ENCODE data around the gene ANAPC2.
A peak's percentile ranks its signal among the peaks of the same experiment; 100 is the strongest.

Gene ANAPC2

DNA sequence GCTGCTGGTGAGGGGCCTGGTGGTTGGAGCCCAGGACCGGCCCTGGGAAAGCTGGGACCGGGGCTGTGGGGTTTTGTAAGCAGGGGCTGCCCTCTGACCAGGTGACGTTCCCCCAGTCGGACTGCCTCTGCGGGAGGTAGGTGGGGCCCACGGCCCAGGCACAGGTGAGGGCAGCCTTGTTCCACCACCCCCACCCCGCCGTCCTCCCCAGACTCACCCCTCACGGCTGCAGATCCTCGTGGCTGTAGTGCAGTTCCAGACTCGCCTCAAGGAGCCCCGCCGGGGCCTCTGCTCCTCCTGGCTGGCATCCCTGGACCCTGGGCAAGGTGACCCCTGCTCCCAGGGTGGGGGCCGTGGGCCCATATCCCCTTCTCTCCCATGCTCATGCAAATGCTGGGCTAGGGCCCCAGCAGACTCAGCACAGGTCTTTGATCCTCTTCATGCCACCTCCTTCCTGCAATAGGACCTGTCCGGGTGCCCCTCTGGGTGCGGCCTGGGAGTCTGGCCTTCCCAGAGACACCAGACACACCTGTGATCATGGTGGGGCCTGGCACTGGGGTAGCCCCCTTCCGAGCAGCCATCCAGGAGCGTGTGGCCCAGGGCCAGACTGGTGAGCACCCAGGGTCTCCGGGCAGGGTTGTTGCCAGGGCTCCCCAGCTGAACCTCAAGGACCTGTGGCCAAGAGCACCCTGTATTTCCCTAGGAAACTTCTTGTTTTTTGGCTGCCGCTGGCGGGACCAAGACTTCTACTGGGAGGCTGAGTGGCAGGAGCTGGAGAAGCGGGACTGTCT, 27.0 kb upstream of the ANAPC2 start:
- no peak overlapping the region for H3K4ac ChIP-seq (ENCODE audit: low read depth in 1 of 2, low read length in 2 of 2)
- no peak overlapping the region for H2BK12ac ChIP-seq (ENCODE audit: low read length in 2 of 2)
- H3K79me1 ChIP-seq (replicated peaks; ENCODE audit: low read length, poor library complexity, severe bottlenecking), result peaks cover 3% of the 10 kb centered on the region
- H3K27ac ChIP-seq (ENCODE audit: low read length, poor library complexity, severe bottlenecking), result no peak overlapping the region
- no peaks in the 10 kb centered on the region for H3K9me3 ChIP-seq (ENCODE audit: control insufficient read depth, low read length)
- H4K91ac ChIP-seq (ENCODE audit: low read length), result no peak overlapping the region
- H3K14ac ChIP-seq (ENCODE audit: low read length in 2 of 2), result no peak overlapping the region
- H3K18ac ChIP-seq (ENCODE audit: low read depth in 1 of 2, low read length in 2 of 2), result no peak overlapping the region
- H2BK5ac ChIP-seq (ENCODE audit: low read depth, low read length, poor library complexity, severe bottlenecking), result no peak overlapping the region
- WGBS, result 97% methylated on average over 22 of the region's 22 CpGs
- H3K4me2 ChIP-seq (ENCODE audit: low read length, poor library complexity, severe bottlenecking), result no peak overlapping the region
- H3K4me1 ChIP-seq (ENCODE audit: control insufficient read depth, insufficient read depth, low read depth, low read length), result peaks cover 38% of the 10 kb centered on the region
- no peaks in the 10 kb centered on the region for H3K27me3 ChIP-seq (ENCODE audit: control insufficient read depth in 1 of 2, insufficient read depth in 1 of 2, low read length in 2 of 2)
- H2BK120ac ChIP-seq (ENCODE audit: low read depth, low read length), result no peak overlapping the region
- H2BK15ac ChIP-seq (ENCODE audit: low read depth, poor library complexity, severe bottlenecking), result no peak overlapping the region
- DNase-seq, result no peak
- H3K23ac ChIP-seq (ENCODE audit: low read length in 2 of 2), result no peak overlapping the region
- H2AK5ac ChIP-seq (ENCODE audit: low read length, severe bottlenecking), result no peak overlapping the region
- no peak overlapping the region for H4K8ac ChIP-seq (ENCODE audit: low read length)
- no peak overlapping the region for H3K9ac ChIP-seq (ENCODE audit: low read length)
- H2AFZ ChIP-seq (ENCODE audit: low read depth, low read length), result no peak overlapping the region
- peaks cover 5 to 69% of the 10 kb centered on the region in 2 experiments for H3K36me3 ChIP-seq (ENCODE audit: control insufficient read depth in 1 of 2, insufficient read depth in 2 of 2, low read depth in 1 of 2, low read length in 2 of 2)
- no peak overlapping the region for H3K4me3 ChIP-seq (ENCODE audit: insufficient read depth in 1 of 2, low read depth in 1 of 2, low read length in 2 of 2)

DNA sequence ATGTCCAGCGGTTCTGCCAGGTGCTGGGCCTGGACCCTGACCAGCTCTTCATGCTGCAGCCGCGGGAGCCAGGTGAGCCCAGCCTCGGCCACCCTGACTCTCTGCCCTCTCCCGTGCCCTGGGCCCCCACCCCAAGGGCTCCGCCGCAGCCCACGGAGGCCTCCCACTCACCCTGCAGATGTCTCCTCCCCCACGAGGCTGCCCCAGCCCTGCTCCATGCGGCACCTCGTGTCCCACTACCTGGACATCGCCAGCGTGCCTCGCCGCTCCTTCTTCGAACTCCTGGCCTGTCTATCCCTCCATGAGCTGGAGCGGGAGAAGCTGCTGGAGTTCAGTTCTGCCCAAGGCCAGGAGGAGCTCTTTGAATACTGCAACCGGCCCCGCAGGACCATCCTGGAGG, 26.3 kb upstream of the ANAPC2 start:
- H3K18ac ChIP-seq (ENCODE audit: low read depth in 1 of 2, low read length in 2 of 2), result no peak overlapping the region

DNA sequence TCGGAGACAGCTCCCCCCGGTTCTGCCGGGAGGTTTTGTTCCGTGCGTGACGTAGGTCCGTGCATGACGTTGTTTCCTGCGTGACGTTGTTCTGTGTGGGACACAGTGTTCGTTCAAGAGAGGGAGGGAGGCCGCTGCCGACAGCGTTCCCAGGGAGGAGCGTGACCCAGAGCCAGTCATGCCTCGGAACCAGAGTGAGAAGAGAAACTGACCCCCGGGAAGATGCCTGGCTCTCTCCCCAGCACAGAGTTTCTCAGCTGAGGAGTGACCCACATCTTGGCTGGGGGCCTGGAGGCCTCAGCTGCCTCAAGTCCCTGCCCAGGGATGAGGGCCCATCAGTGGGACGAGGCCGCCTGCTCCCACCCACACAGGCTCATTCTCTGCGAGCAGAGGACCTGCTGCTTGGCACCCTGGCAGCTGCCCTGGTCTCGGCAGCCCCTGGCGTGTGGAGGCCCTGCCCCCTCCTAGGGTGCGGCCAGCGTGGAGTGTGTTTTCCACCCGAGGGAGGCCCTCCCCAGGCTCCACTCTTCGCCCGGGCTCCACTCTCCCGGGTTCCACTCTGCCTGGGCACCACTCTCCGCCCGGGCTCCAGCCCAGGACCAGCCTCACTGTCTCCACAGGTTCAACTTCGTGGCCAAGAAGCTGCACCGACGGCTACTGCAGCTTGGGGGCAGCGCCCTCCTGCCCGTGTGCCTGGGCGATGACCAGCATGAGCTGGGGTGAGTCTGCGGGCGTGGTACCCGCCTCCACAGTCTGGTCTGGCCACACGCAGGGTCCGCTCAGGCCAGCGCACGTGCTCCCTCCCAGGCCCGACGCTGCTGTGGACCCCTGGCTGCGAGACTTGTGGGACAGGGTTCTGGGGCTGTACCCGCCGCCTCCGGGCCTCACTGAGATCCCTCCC, 25.1 kb upstream of the ANAPC2 start:
- peaks cover 23% of the 10 kb centered on the region for H3K4me1 ChIP-seq (ENCODE audit: control insufficient read depth, insufficient read depth, low read depth, low read length)
- no peak overlapping the region for H2BK15ac ChIP-seq (ENCODE audit: low read depth, poor library complexity, severe bottlenecking)
- no peak overlapping the region for H3K23ac ChIP-seq (ENCODE audit: low read length in 2 of 2)
- H3K4me3 ChIP-seq (ENCODE audit: insufficient read depth in 1 of 2, low read depth in 1 of 2, low read length in 2 of 2), result no peak overlapping the region
- no peak overlapping the region for H2BK12ac ChIP-seq (ENCODE audit: low read length in 2 of 2)
- no peak overlapping the region for H3K9ac ChIP-seq (ENCODE audit: low read length)
- no peaks in the 10 kb centered on the region for H3K27me3 ChIP-seq (ENCODE audit: control insufficient read depth in 1 of 2, insufficient read depth in 1 of 2, low read length in 2 of 2)
- no peak overlapping the region for H3K14ac ChIP-seq (ENCODE audit: low read length in 2 of 2)
- peaks cover 11 to 83% of the 10 kb centered on the region in 2 experiments for H3K36me3 ChIP-seq (ENCODE audit: control insufficient read depth in 1 of 2, insufficient read depth in 2 of 2, low read depth in 1 of 2, low read length in 2 of 2)
- no peak overlapping the region for H3K4ac ChIP-seq (ENCODE audit: low read depth in 1 of 2, low read length in 2 of 2)
- no peak overlapping the region for H3K4me2 ChIP-seq (ENCODE audit: low read length, poor library complexity, severe bottlenecking)
- H3K27ac ChIP-seq (ENCODE audit: low read length, poor library complexity, severe bottlenecking), result no peak overlapping the region
- H4K8ac ChIP-seq (ENCODE audit: low read length), result peak overlapping the region; percentile 10
- H2BK5ac ChIP-seq (ENCODE audit: low read depth, low read length, poor library complexity, severe bottlenecking), result no peak overlapping the region
- no peak overlapping the region for H2AK5ac ChIP-seq (ENCODE audit: low read length, severe bottlenecking)
- H2BK120ac ChIP-seq (ENCODE audit: low read depth, low read length), result no peak overlapping the region
- no peaks in the 10 kb centered on the region for H3K9me3 ChIP-seq (ENCODE audit: control insufficient read depth, low read length)
- no peak overlapping the region for H3K18ac ChIP-seq (ENCODE audit: low read depth in 1 of 2, low read length in 2 of 2)
- no peak overlapping the region for H2AFZ ChIP-seq (ENCODE audit: low read depth, low read length)
- no peak overlapping the region for H4K91ac ChIP-seq (ENCODE audit: low read length)
- no peak for DNase-seq
- peaks cover 7% of the 10 kb centered on the region for H3K79me1 ChIP-seq (replicated peaks; ENCODE audit: low read length, poor library complexity, severe bottlenecking)
- 96% methylated on average over 49 of the region's 49 CpGs for WGBS

More for the DNA sequence above, 26.3 kb upstream of the ANAPC2 start:
- Histone ChIP-seq H3K4me3 (ENCODE audit: insufficient read depth in 1 of 2, low read depth in 1 of 2, low read length in 2 of 2) (no peak overlapping the region), H2BK12ac (ENCODE audit: low read length in 2 of 2) (no peak overlapping the region), H3K9ac (ENCODE audit: low read length) (no peak overlapping the region), H3K36me3 (ENCODE audit: control insufficient read depth in 1 of 2, insufficient read depth in 2 of 2, low read depth in 1 of 2, low read length in 2 of 2) (peaks cover 5 to 70% of the 10 kb centered on the region in 2 experiments), H3K27me3 (ENCODE audit: control insufficient read depth in 1 of 2, insufficient read depth in 1 of 2, low read length in 2 of 2) (no peaks in the 10 kb centered on the region), H3K4ac (ENCODE audit: low read depth in 1 of 2, low read length in 2 of 2) (no peak overlapping the region), H4K91ac (ENCODE audit: low read length) (no peak overlapping the region), H3K23ac (ENCODE audit: low read length in 2 of 2) (no peak overlapping the region), H2AK5ac (ENCODE audit: low read length, severe bottlenecking) (no peak overlapping the region), H3K27ac (ENCODE audit: low read length, poor library complexity, severe bottlenecking) (no peak overlapping the region), H2AFZ (ENCODE audit: low read depth, low read length) (no peak overlapping the region), H3K4me2 (ENCODE audit: low read length, poor library complexity, severe bottlenecking) (no peak overlapping the region), H2BK5ac (ENCODE audit: low read depth, low read length, poor library complexity, severe bottlenecking) (no peak overlapping the region), H3K4me1 (ENCODE audit: control insufficient read depth, insufficient read depth, low read depth, low read length) (peaks cover 33% of the 10 kb centered on the region), H3K14ac (ENCODE audit: low read length in 2 of 2) (no peak overlapping the region), H3K9me3 (ENCODE audit: control insufficient read depth, low read length) (no peaks in the 10 kb centered on the region), H2BK15ac (ENCODE audit: low read depth, poor library complexity, severe bottlenecking) (no peak overlapping the region), H4K8ac (ENCODE audit: low read length) (no peak overlapping the region), H3K79me1 (replicated peaks; ENCODE audit: low read length, poor library complexity, severe bottlenecking) (peaks cover 3% of the 10 kb centered on the region), H2BK120ac (ENCODE audit: low read depth, low read length) (no peak overlapping the region)
- DNase-seq, result no peak
- WGBS, result 96% methylated on average over 19 of the region's 19 CpGs

DNA sequence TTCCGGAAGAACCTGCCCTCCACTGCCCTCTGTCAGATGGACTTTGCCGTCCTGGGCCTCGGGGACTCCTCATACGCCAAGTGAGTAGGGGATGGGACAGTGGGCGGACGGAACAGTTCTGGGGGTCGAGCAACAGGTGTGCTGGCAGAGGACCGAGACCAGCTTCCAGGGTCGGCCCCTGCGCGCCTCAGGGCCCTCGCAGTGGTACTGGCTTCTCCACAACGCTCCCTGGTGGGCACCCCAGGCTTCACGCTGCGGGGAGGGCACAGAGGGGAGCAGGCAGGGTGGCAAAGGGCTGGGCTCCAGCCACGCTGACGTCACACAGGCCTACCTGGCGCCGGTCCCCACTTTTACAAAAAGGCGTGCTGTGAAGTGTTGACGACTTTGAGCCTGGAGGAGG, 24.2 kb upstream of the ANAPC2 start:
- no peak overlapping the region for H2BK15ac ChIP-seq (ENCODE audit: low read depth, poor library complexity, severe bottlenecking)
- H3K4me1 ChIP-seq (ENCODE audit: control insufficient read depth, insufficient read depth, low read depth, low read length), result peaks cover 14% of the 10 kb centered on the region
- H3K9me3 ChIP-seq (ENCODE audit: control insufficient read depth, low read length), result no peaks in the 10 kb centered on the region
- no peak overlapping the region for H2BK5ac ChIP-seq (ENCODE audit: low read depth, low read length, poor library complexity, severe bottlenecking)
- H3K4me2 ChIP-seq (ENCODE audit: low read length, poor library complexity, severe bottlenecking), result no peak overlapping the region
- no peak overlapping the region for H3K4ac ChIP-seq (ENCODE audit: low read depth in 1 of 2, low read length in 2 of 2)
- no peaks in the 10 kb centered on the region for H3K27me3 ChIP-seq (ENCODE audit: control insufficient read depth in 1 of 2, insufficient read depth in 1 of 2, low read length in 2 of 2)
- WGBS, result 92% methylated on average over 21 of the region's 21 CpGs
- H2AK5ac ChIP-seq (ENCODE audit: low read length, severe bottlenecking), result no peak overlapping the region
- no peak overlapping the region for H4K8ac ChIP-seq (ENCODE audit: low read length)
- H3K27ac ChIP-seq (ENCODE audit: low read length, poor library complexity, severe bottlenecking), result no peak overlapping the region
- no peak overlapping the region for H3K14ac ChIP-seq (ENCODE audit: low read length in 2 of 2)
- no peak overlapping the region for H4K91ac ChIP-seq (ENCODE audit: low read length)
- H2AFZ ChIP-seq (ENCODE audit: low read depth, low read length), result no peak overlapping the region
- H3K36me3 ChIP-seq (ENCODE audit: control insufficient read depth in 1 of 2, insufficient read depth in 2 of 2, low read depth in 1 of 2, low read length in 2 of 2), result peaks cover 13 to 85% of the 10 kb centered on the region in 2 experiments
- H2BK120ac ChIP-seq (ENCODE audit: low read depth, low read length), result no peak overlapping the region
- H3K79me1 ChIP-seq (replicated peaks; ENCODE audit: low read length, poor library complexity, severe bottlenecking), result peaks cover 8% of the 10 kb centered on the region
- no peak overlapping the region for H3K23ac ChIP-seq (ENCODE audit: low read length in 2 of 2)
- no peak overlapping the region for H3K18ac ChIP-seq (ENCODE audit: low read depth in 1 of 2, low read length in 2 of 2)
- no peak overlapping the region for H2BK12ac ChIP-seq (ENCODE audit: low read length in 2 of 2)
- H3K4me3 ChIP-seq (ENCODE audit: insufficient read depth in 1 of 2, low read depth in 1 of 2, low read length in 2 of 2), result no peak overlapping the region
- H3K9ac ChIP-seq (ENCODE audit: low read length), result no peak overlapping the region
- no peak for DNase-seq
